CD4-positive, alpha-beta memory T cell (primary cell): ENCODE measurements around the gene PCNX3. TPM values are rescaled to one million over a fixed set of nuclear protein-coding genes. Genes with fewer than 3 reads are reported as not detected.
"Not testable (repeated sequence)": the region's sequence is repeated elsewhere in the genome, so short reads cannot be mapped to it uniquely, and the experiment has no call there.

Experiments
- CTCF ChIA-PET: fragments of 350-600 bp; sonication (Branson Sonifier 250); formaldehyde crosslinking; loops from one replicate; lab custom pipeline; 2021; ENCODE audit warnings: inconsistent platforms; ENCODE audit not compliant: partially characterized antibody; lab: Charles Lee
- POLR2A ChIA-PET: fragments of 350-600 bp; sonication (Branson Sonifier 250); formaldehyde crosslinking; loops from one replicate; lab custom pipeline; 2021; ENCODE audit not compliant: partially characterized antibody; lab: Charles Lee
- DNase-seq, 5 donors: peaks; one replicate each; pipeline versions ENCODE4 v3.0.0 to v3.0.0-alpha.2; 2020 to 2022; ENCODE audit warnings: mixed read lengths in 1 of 5
- H3K27ac ChIP-seq: one replicate; pipeline ENCODE4 v1.7.0; 2013; ENCODE audit warnings: low read depth, low read length
- H3K27me3 ChIP-seq: 2 replicates; pipeline ENCODE4 v1.7.0; 2013; ENCODE audit warnings: mild to moderate bottlenecking, low read length, moderate library complexity; ENCODE audit not compliant: insufficient read depth
- H3K36me3 ChIP-seq: 2 replicates; pipeline ENCODE4 v1.7.0; 2013; ENCODE audit warnings: mild to moderate bottlenecking, low read length, moderate library complexity; ENCODE audit not compliant: insufficient read depth
- H3K4me1 ChIP-seq: 2 replicates; pipeline ENCODE4 v1.7.0; 2013; ENCODE audit warnings: mild to moderate bottlenecking, low read length, moderate library complexity; ENCODE audit not compliant: insufficient read depth
- H3K4me3 ChIP-seq, 2 donors: one replicate each; pipeline ENCODE4 v1.7.0; 2013; ENCODE audit warnings: low read length in 2 of 2, mild to moderate bottlenecking in 1 of 2
- H3K9me3 ChIP-seq, 2 donors: one replicate each; pipeline ENCODE4 v1.7.0; 2013; ENCODE audit warnings: low read length in 2 of 2, control low read depth in 1 of 2; ENCODE audit not compliant: control insufficient read depth in 1 of 2
- H3K27ac Mint-ChIP-seq, 7 donors: one replicate each; pipeline ENCODE4 v1.8.0; 2020 to 2021; ENCODE audit warnings: mixed read lengths in 7 of 7, mild to moderate bottlenecking in 6 of 7, inconsistent platforms in 3 of 7, moderate library complexity in 3 of 7
- H3K27me3 Mint-ChIP-seq, 2 donors: one replicate each; pipeline ENCODE4 v1.8.0; 2020 to 2021; ENCODE audit warnings: mixed read lengths in 2 of 2
- H3K36me3 Mint-ChIP-seq, 2 donors: one replicate each; pipeline ENCODE4 v1.8.0; 2020 to 2021; ENCODE audit warnings: mixed read lengths in 2 of 2, inconsistent platforms in 1 of 2, mild to moderate bottlenecking in 1 of 2
- H3K4me1 Mint-ChIP-seq, 4 donors: one replicate each; pipeline ENCODE4 v1.8.0; 2020 to 2021; ENCODE audit warnings: mixed read lengths in 4 of 4, mild to moderate bottlenecking in 1 of 4
- H3K4me3 Mint-ChIP-seq, 8 donors: one replicate each; pipeline ENCODE4 v1.8.0; 2020 to 2021; ENCODE audit warnings: mixed read lengths in 8 of 8, mild to moderate bottlenecking in 7 of 8, moderate library complexity in 6 of 8, inconsistent platforms in 3 of 8
- H3K9me3 Mint-ChIP-seq, 8 donors: one replicate each; pipeline ENCODE4 v1.8.0; 2020 to 2021; ENCODE audit warnings: mixed read lengths in 8 of 8, mild to moderate bottlenecking in 5 of 8, inconsistent platforms in 3 of 8, moderate library complexity in 1 of 8
- intact Hi-C: fragments of 100-400 bp; cut with micrococcal nuclease; formaldehyde crosslinking; loops from one replicate; pipeline ENCODE4 v1.15.1; 2023
- microRNA-seq: library from miRNA; unstranded; fragments of <30 nt; microRNA quantifications from one replicate; pipeline ENCODE4 v1.2.0, GENCODE V29; 2021; ENCODE audit warnings: borderline replicate concordance, borderline number of aligned reads, borderline microRNAs expressed, mixed read lengths
- polyA plus RNA-seq, 2 donors: library from polyadenylated mRNA; unstranded; fragments of 300-500 nt; fragmentation: Illumina TruSeq; gene quantifications; one replicate each; pipeline ENCODE4 v1.2.3, GENCODE V29; 2021
- total RNA-seq, 2 experiments: library from RNA; stranded (reverse); gene quantifications; one replicate each; pipeline ENCODE4 v1.2.3, GENCODE V29; 2021

PCNX3 gene
- total and polyA plus RNA-seq, 4 experiments from 2014 or later: 0.41 to 66.3 (median 34.8) TPM

- H3K4me3 Mint-ChIP-seq, H3K36me3 Mint-ChIP-seq, H3K27ac ChIP-seq, intact Hi-C loops, H3K36me3 ChIP-seq, H3K9me3 Mint-ChIP-seq, DNase-seq, CTCF ChIA-PET, H3K27me3 ChIP-seq, H3K9me3 ChIP-seq, POLR2A ChIA-PET, H3K27me3 Mint-ChIP-seq, H3K4me3 ChIP-seq, H3K4me1 Mint-ChIP-seq, H3K4me1 ChIP-seq, H3K27ac Mint-ChIP-seq: not testable (repeated sequence)
Observed at GRCh38 chr11:65683480-65683879, 67.9 kb downstream of the PCNX3 start.

- POLR2A ChIA-PET: no interaction called here
- no peaks in the 10 kb centered on the region for H3K4me1 Mint-ChIP-seq
- CTCF ChIA-PET: no interaction called here
Observed at GRCh38 chr11:65685981-65686380, 70.4 kb downstream of the PCNX3 start.

More at GRCh38 chr11:65685981-65686380, 70.4 kb downstream of the PCNX3 start:
- Mint-ChIP-seq H3K27me3 (peaks cover 2 to 3% of the 10 kb centered on the region in 2 donors), H3K4me3 (no peak overlapping the region), H3K9me3 (no peaks in the 10 kb centered on the region), H3K36me3 (no peaks in the 10 kb centered on the region), H3K27ac (no peak overlapping the region)
- Histone ChIP-seq H3K9me3 (no peaks in the 10 kb centered on the region), H3K4me3 (no peak overlapping the region), H3K36me3 (no peaks in the 10 kb centered on the region), H3K27me3 (no peaks in the 10 kb centered on the region), H3K27ac (no peak overlapping the region), H3K4me1 (no peaks in the 10 kb centered on the region)
- no peak for DNase-seq
- intact Hi-C loops: no loop called here

Small RNA genes within 50 kb of the gene (microRNA-seq; reads per million reads assigned to microRNA genes)
- gene MIR4489 (not detected), gene MIR4690 (not detected)

Other genes with a start within 250 kb of the PCNX3 start
- gene SLC25A45, start 233.1 kb upstream of the PCNX3 start, total RNA-seq: 10 to 100 TPM; 17.0 to 24.2 TPM
- gene SLC25A45, start 233.1 kb upstream of the PCNX3 start, polyA plus RNA-seq: 10 to 100 TPM in 1 of 2 donors, 1 to 10 TPM in 1; 7.2 to 15.0 TPM
- 10 to 100 TPM; 69.1 to 71.2 TPM for gene FRMD8, start 229.1 kb upstream of the PCNX3 start, total RNA-seq
- 10 to 100 TPM; 44.1 to 55.6 TPM for gene FRMD8, start 229.1 kb upstream of the PCNX3 start, polyA plus RNA-seq
- 100 to 1,000 TPM; 685 to 687 TPM for gene NEAT1, start 193.0 kb upstream of the PCNX3 start, total RNA-seq
- 1 to 10 TPM; 2.3 to 4.0 TPM for gene NEAT1, start 193.0 kb upstream of the PCNX3 start, polyA plus RNA-seq
- gene MALAT1, start 116.7 kb upstream of the PCNX3 start, total RNA-seq: over 10,000 TPM; 29,058 to 29,932 TPM
- gene MALAT1, start 116.7 kb upstream of the PCNX3 start, polyA plus RNA-seq: 1,000 to 10,000 TPM; 2,969 to 3,488 TPM
- gene SCYL1, start 90.7 kb upstream of the PCNX3 start, total RNA-seq: 10 to 100 TPM; 72.5 to 81.3 TPM
- 10 to 100 TPM; 22.9 to 40.8 TPM for gene SCYL1, start 90.7 kb upstream of the PCNX3 start, polyA plus RNA-seq
- 100 to 1,000 TPM; 201 to 211 TPM for gene LTBP3, start 57.4 kb upstream of the PCNX3 start, total RNA-seq
- gene LTBP3, start 57.4 kb upstream of the PCNX3 start, polyA plus RNA-seq: 10 to 100 TPM in 1 of 2 donors, 1 to 10 TPM in 1; 9.0 to 23.6 TPM
- gene ZNRD2, start 45.3 kb upstream of the PCNX3 start, total RNA-seq: 10 to 100 TPM; 24.6 to 27.5 TPM
- 10 to 100 TPM; 70.1 to 74.9 TPM for gene ZNRD2, start 45.3 kb upstream of the PCNX3 start, polyA plus RNA-seq
- 10 to 100 TPM; 68.9 to 71.4 TPM for gene FAM89B, start 43.2 kb upstream of the PCNX3 start, total RNA-seq
- 100 to 1,000 TPM; 130 to 164 TPM for gene FAM89B, start 43.2 kb upstream of the PCNX3 start, polyA plus RNA-seq
- 100 to 1,000 TPM; 151 to 154 TPM for gene EHBP1L1, start 39.7 kb upstream of the PCNX3 start, total RNA-seq
- gene EHBP1L1, start 39.7 kb upstream of the PCNX3 start, polyA plus RNA-seq: 10 to 100 TPM in 1 of 2 donors, 1 to 10 TPM in 1; 8.9 to 25.2 TPM
- gene KCNK7, start 20.0 kb upstream of the PCNX3 start, total RNA-seq: 1 to 10 TPM; 1.6 to 2.7 TPM
- gene KCNK7, start 20.0 kb upstream of the PCNX3 start, polyA plus RNA-seq: 1 to 10 TPM in 1 of 2 donors, not detected in 1; 1.2 TPM
- 10 to 100 TPM; 92.0 to 93.6 TPM for gene MAP3K11, start 1.6 kb upstream of the PCNX3 start, total RNA-seq
- gene MAP3K11, start 1.6 kb upstream of the PCNX3 start, polyA plus RNA-seq: 10 to 100 TPM in 1 of 2 donors, 1 to 10 TPM in 1; 6.3 to 24.1 TPM
- gene SIPA1, start 22.3 kb downstream of the PCNX3 start, total RNA-seq: 100 to 1,000 TPM; 150 to 169 TPM
- gene SIPA1, start 22.3 kb downstream of the PCNX3 start, polyA plus RNA-seq: 100 to 1,000 TPM in 1 of 2 donors, 10 to 100 TPM in 1; 50.1 to 204 TPM
- gene RELA, start 47.1 kb downstream of the PCNX3 start, total RNA-seq: 100 to 1,000 TPM; 170 to 173 TPM
- gene RELA, start 47.1 kb downstream of the PCNX3 start, polyA plus RNA-seq: 10 to 100 TPM; 36.5 to 74.7 TPM
- gene KAT5, start 96.5 kb downstream of the PCNX3 start, total RNA-seq: 100 to 1,000 TPM in 1 of 2 experiments, 10 to 100 TPM in 1; 93.5 to 106 TPM
- gene KAT5, start 96.5 kb downstream of the PCNX3 start, polyA plus RNA-seq: 10 to 100 TPM; 45.4 to 61.5 TPM
- gene RNASEH2C, start 105.0 kb downstream of the PCNX3 start, total RNA-seq: 10 to 100 TPM; 69.1 to 69.7 TPM
- 10 to 100 TPM; 61.4 to 74.2 TPM for gene RNASEH2C, start 105.0 kb downstream of the PCNX3 start, polyA plus RNA-seq
- gene AP5B1, start 165.2 kb downstream of the PCNX3 start, total RNA-seq: 10 to 100 TPM; 25.6 to 26.9 TPM
- gene AP5B1, start 165.2 kb downstream of the PCNX3 start, polyA plus RNA-seq: 10 to 100 TPM in 1 of 2 donors, 1 to 10 TPM in 1; 5.2 to 13.7 TPM
- not detected for gene OVOL1, start 171.3 kb downstream of the PCNX3 start, total RNA-seq
- not detected for gene OVOL1, start 171.3 kb downstream of the PCNX3 start, polyA plus RNA-seq
- under 1 TPM; 0.42 to 0.64 TPM for gene SNX32, start 218.2 kb downstream of the PCNX3 start, total RNA-seq
- gene SNX32, start 218.2 kb downstream of the PCNX3 start, polyA plus RNA-seq: under 1 TPM; 0.68 to 0.93 TPM
- 100 to 1,000 TPM; 540 to 578 TPM for gene CFL1, start 242.4 kb downstream of the PCNX3 start, total RNA-seq
- 1,000 to 10,000 TPM; 2,794 to 2,825 TPM for gene CFL1, start 242.4 kb downstream of the PCNX3 start, polyA plus RNA-seq
- 10 to 100 TPM; 93.6 to 95.5 TPM for gene MUS81, start 244.7 kb downstream of the PCNX3 start, total RNA-seq
- gene MUS81, start 244.7 kb downstream of the PCNX3 start, polyA plus RNA-seq: 10 to 100 TPM; 24.0 to 31.1 TPM